ENCODE measurements around the gene PPARGC1A. TPM values are rescaled to one million over a fixed set of nuclear protein-coding genes. Genes with fewer than 3 reads are reported as not detected.
A peak's percentile ranks its signal among the peaks of the same experiment; 100 is the strongest.

The PPARGC1A gene
- polyA plus RNA-seq: not detected

GRCh38 chr4:23889814-23890341, at the start of gene PPARGC1A:
Gene PPARGC1A, minus strand, starts transcription at chr4:23890047. Its CDS starts 90 bp downstream, at chr4:23889957.
- no peak within 1 kb of the TSS for H3K27ac Mint-ChIP-seq
- peaks cover 1 to 8% of the 10 kb centered on the region in 2 donors for H3K4me1 Mint-ChIP-seq
- H3K27me3 Mint-ChIP-seq (ENCODE audit: low read depth in 3 of 3): peaks cover 0 to 2% (median 2%) of the 10 kb centered on the region in 3 donors
- H3K36me3 Mint-ChIP-seq: peaks cover 0 to 5% (median 0%) of the 10 kb centered on the region in 3 donors
- H3K4me3 Mint-ChIP-seq: peak within 1 kb of the TSS in 1 of 5 donors; percentile 17
- DNase-seq: no peak
- H3K9me3 Mint-ChIP-seq: peaks cover 3 to 16% (median 4%) of the 10 kb centered on the region in 6 donors

DNA sequence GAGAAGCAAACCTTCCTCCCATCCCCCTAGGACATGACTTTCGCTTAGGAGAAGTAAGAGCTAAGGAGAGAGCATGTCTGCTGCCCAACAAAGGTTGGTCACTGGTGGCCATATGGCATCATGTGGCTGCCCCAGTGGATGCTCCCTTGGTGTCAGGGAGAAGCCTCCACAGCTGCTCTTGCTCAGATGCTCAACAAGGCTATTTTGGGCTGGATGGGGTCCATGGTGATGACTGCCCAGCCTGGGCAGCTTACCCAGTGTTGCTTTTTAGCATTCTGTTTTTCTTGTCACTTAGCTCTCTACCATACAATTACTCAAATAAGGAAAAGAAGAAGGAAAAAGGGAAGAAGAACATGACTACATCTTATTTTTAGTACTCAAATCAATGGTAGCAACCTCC, 48.9 kb upstream of the PPARGC1A start:
- Mint-ChIP-seq H3K9me3 (peaks cover 0 to 26% (median 6%) of the 10 kb centered on the region in 6 donors), H3K4me1 (no peaks in the 10 kb centered on the region), H3K27me3 (ENCODE audit: low read depth in 3 of 3) (peaks cover 0 to under 1% (median 0%) of the 10 kb centered on the region in 3 donors), H3K4me3 (no peak overlapping the region), H3K27ac (no peak overlapping the region), H3K36me3 (no peaks in the 10 kb centered on the region)
- DNase-seq: no peak

GRCh38 chr4:23937173-23937572, 47.3 kb upstream of the PPARGC1A start:
- Mint-ChIP-seq H3K9me3 (peaks cover 0 to 23% (median 6%) of the 10 kb centered on the region in 6 donors), H3K36me3 (no peaks in the 10 kb centered on the region), H3K27ac (no peak overlapping the region), H3K27me3 (ENCODE audit: low read depth in 3 of 3) (peaks cover 0 to 1% (median 0%) of the 10 kb centered on the region in 3 donors), H3K4me3 (no peak overlapping the region), H3K4me1 (no peaks in the 10 kb centered on the region)
- no peak for DNase-seq

- H3K27ac Mint-ChIP-seq: no peak overlapping the region
- H3K36me3 Mint-ChIP-seq: no peaks in the 10 kb centered on the region
- DNase-seq: no peak
- H3K9me3 Mint-ChIP-seq: peaks cover 0 to 20% (median 8%) of the 10 kb centered on the region in 6 donors
- H3K4me3 Mint-ChIP-seq: no peak overlapping the region
- no peaks in the 10 kb centered on the region for H3K4me1 Mint-ChIP-seq
- H3K27me3 Mint-ChIP-seq (ENCODE audit: low read depth in 3 of 3): peaks cover 0 to 1% (median 0%) of the 10 kb centered on the region in 3 donors
These were observed 45.1 kb upstream of the PPARGC1A start for GRCh38 chr4:23934915-23935314.

DNA sequence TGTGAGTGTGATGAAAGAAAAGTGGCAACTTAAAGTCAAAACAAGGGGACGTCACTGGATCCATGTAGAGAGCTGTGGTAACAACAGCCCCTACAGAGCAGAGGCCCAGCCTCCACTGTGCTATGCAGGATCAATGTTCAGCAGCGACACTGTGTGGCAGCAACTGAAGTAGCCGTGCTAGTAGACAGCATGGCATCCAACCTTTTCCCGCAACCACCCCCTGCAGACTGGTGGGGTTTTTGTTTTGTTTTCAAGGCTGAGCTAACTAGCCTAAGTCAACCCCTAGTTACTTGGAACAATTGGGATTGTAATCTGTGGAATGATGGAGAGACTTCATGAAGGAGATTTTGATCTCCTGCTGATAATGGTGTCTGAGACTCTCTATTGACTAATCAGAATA, 44.4 kb upstream of the PPARGC1A start:
- Mint-ChIP-seq H3K36me3 (no peaks in the 10 kb centered on the region), H3K27ac (no peak overlapping the region), H3K9me3 (peaks cover under 1 to 15% (median 8%) of the 10 kb centered on the region in 6 donors), H3K27me3 (ENCODE audit: low read depth in 3 of 3) (peaks cover 0 to 1% (median 0%) of the 10 kb centered on the region in 3 donors), H3K4me1 (no peaks in the 10 kb centered on the region), H3K4me3 (no peak overlapping the region)
- DNase-seq: no peak

GRCh38 chr4:23932901-23933308, 43.1 kb upstream of the PPARGC1A start:
- H3K9me3 Mint-ChIP-seq: peaks cover 2 to 16% (median 7%) of the 10 kb centered on the region in 6 donors
- DNase-seq: no peak
- no peak overlapping the region for H3K27ac Mint-ChIP-seq
- H3K27me3 Mint-ChIP-seq (ENCODE audit: low read depth in 3 of 3): peaks cover 0 to 1% (median 0%) of the 10 kb centered on the region in 3 donors
- H3K4me3 Mint-ChIP-seq: no peak overlapping the region
- no peaks in the 10 kb centered on the region for H3K4me1 Mint-ChIP-seq
- H3K36me3 Mint-ChIP-seq: no peaks in the 10 kb centered on the region

DNA sequence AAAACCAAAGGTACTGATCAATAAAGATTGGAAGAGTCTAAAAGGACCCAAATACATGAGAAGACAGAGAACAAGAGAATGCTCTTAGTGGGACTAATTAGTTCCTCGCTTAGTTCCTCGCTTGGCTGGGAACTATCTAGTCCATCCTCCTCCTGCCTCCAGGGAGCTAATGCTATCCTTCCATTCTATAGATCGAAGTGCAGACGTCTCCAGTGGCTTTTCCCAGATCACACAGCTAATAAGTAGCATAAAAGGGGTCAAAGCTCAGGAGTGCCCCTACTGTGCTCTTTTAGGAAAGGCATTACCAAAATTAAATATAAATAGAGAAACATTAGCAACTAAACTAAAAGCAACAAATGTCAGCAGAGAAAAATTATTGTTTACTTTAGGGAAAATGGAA, 42.3 kb upstream of the PPARGC1A start:
- DNase-seq: no peak
- peaks cover 2 to 16% (median 7%) of the 10 kb centered on the region in 6 donors for H3K9me3 Mint-ChIP-seq
- no peak overlapping the region for H3K27ac Mint-ChIP-seq
- no peaks in the 10 kb centered on the region for H3K4me1 Mint-ChIP-seq
- no peaks in the 10 kb centered on the region for H3K36me3 Mint-ChIP-seq
- no peak overlapping the region for H3K4me3 Mint-ChIP-seq
- H3K27me3 Mint-ChIP-seq (ENCODE audit: low read depth in 3 of 3): peaks cover 0 to 1% (median 0%) of the 10 kb centered on the region in 3 donors

GRCh38 chr4:23931489-23931830, 41.6 kb upstream of the PPARGC1A start:
- Mint-ChIP-seq H3K4me3 (no peak overlapping the region), H3K27me3 (ENCODE audit: low read depth in 3 of 3) (peaks cover 0 to 1% (median 0%) of the 10 kb centered on the region in 3 donors)

DNA sequence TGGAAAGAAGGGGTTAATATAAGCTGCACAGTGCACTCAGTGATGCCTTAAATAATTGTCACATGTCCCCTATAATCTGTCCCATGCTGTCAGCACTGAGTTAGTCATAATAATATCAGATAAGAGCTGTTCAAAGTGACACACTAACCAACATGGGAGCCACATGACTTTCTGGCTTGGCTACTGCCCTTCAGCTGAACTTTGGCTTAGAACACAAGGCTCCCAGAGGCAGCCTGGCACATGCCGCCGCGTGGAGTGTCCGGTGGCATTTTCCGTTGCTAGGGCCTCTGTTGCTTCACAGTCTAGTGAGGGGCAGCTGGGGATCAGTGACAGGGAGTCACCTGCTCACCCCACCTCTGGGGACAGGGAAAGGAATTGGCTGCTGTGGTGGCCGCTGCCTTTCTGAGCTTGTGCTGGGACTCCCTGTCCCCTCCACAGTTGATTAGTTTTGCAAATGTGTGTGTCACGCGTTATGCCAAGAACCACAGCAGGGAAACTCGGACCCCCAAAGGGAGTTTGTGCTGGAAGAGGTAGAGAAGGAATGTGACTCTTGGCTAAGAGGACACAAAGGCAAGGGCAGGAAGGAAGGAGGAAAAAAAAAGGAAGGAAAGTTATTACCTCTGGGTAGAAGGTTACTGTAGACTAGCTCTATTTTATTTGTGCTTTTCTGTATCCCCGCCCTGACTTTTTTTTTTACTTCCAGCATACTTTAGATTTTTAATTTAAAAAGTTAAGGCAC, 41.1 kb upstream of the PPARGC1A start:
- H3K9me3 Mint-ChIP-seq: peaks cover 4 to 13% (median 9%) of the 10 kb centered on the region in 6 donors
- no peaks in the 10 kb centered on the region for H3K4me1 Mint-ChIP-seq
- H3K27ac Mint-ChIP-seq: no peak overlapping the region
- H3K4me3 Mint-ChIP-seq: no peak overlapping the region
- no peaks in the 10 kb centered on the region for H3K36me3 Mint-ChIP-seq
- no peak for DNase-seq
- peaks cover 0 to 1% (median under 1%) of the 10 kb centered on the region in 3 donors for H3K27me3 Mint-ChIP-seq (ENCODE audit: low read depth in 3 of 3)

More at GRCh38 chr4:23931489-23931830, 41.6 kb upstream of the PPARGC1A start:
- Mint-ChIP-seq H3K4me1 (no peaks in the 10 kb centered on the region), H3K27ac (no peak overlapping the region), H3K9me3 (peaks cover 2 to 16% (median 8%) of the 10 kb centered on the region in 6 donors), H3K36me3 (no peaks in the 10 kb centered on the region)
- DNase-seq: no peak

- H3K9me3 Mint-ChIP-seq: peaks cover 8 to 18% (median 12%) of the 10 kb centered on the region in 6 donors
- H3K4me3 Mint-ChIP-seq: no peak overlapping the region
- no peak overlapping the region for H3K27ac Mint-ChIP-seq
- H3K27me3 Mint-ChIP-seq (ENCODE audit: low read depth in 3 of 3): peaks cover 0 to 1% (median 1%) of the 10 kb centered on the region in 3 donors
- H3K36me3 Mint-ChIP-seq: no peaks in the 10 kb centered on the region
- DNase-seq: no peak
- no peaks in the 10 kb centered on the region for H3K4me1 Mint-ChIP-seq
These were observed 39.4 kb upstream of the PPARGC1A start for GRCh38 chr4:23929248-23929647.

DNA sequence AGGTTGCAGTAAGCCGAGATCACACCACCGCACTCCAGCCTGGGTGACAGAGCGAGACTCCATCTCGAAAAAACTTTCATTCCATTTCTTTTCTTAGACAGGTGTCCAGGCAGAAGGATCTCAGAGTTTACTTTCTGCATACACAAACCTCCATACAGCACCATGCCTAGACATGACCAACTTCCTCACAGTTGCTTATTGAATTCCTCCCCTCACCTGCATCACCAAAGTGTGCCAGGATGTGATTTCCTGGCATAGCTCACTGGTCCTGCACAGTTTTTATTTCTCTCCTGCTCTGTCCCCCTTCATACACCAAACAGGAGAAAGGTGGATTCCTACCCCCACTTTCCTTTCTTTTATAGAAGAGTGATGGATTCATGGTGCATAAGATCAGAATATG, 34.7 kb upstream of the PPARGC1A start:
- H3K27ac Mint-ChIP-seq: no peak overlapping the region
- peaks cover 2 to 4% (median 2%) of the 10 kb centered on the region in 3 donors for H3K27me3 Mint-ChIP-seq (ENCODE audit: low read depth in 3 of 3)
- H3K9me3 Mint-ChIP-seq: peaks cover 6 to 24% (median 11%) of the 10 kb centered on the region in 6 donors
- H3K4me3 Mint-ChIP-seq: no peak overlapping the region
- no peaks in the 10 kb centered on the region for H3K4me1 Mint-ChIP-seq
- no peaks in the 10 kb centered on the region for H3K36me3 Mint-ChIP-seq
- no peak for DNase-seq

DNA sequence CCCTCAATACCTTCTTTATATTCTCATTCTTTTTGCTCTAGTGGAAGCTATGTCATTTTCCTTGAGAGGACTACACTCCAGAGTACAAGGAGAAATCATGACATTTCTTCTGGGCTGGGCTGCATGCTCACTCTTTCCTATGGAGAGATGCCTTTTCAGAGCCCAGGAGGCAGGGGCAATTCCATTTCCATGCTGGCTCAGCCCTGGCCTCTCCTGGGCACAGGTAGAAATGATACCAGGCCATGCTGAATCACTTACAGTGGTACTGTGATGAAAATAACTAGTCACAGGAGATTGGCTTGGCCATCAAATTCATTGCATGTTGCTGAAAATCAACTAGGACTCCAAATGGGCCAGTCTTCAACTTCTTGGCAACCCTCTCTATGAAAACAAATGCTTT, 34.0 kb upstream of the PPARGC1A start:
- no peaks in the 10 kb centered on the region for H3K4me1 Mint-ChIP-seq
- no peaks in the 10 kb centered on the region for H3K36me3 Mint-ChIP-seq
- H3K27me3 Mint-ChIP-seq (ENCODE audit: low read depth in 3 of 3): peaks cover 2 to 4% (median 2%) of the 10 kb centered on the region in 3 donors
- H3K9me3 Mint-ChIP-seq: peaks cover 6 to 24% (median 11%) of the 10 kb centered on the region in 6 donors
- no peak overlapping the region for H3K4me3 Mint-ChIP-seq
- no peak for DNase-seq
- no peak overlapping the region for H3K27ac Mint-ChIP-seq

DNA sequence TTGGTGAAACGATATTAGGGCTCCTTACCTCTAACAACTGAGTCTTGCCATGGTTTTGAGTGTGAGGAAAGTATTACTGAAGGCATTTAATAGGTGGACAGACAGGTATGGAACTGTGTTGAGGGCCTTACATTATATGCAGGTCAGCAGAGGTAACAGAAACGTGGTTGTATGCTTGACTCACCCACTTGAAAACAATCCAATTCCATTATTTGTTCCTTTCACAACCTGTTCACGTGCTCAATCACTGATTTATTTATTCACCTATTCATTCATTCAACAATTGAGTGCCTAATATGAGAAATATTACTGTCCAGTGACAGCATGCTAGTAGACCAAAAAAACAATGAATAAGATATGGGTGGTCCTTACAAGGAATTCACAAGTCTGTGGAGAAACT, 33.3 kb upstream of the PPARGC1A start:
- H3K4me3 Mint-ChIP-seq: no peak overlapping the region
- no peaks in the 10 kb centered on the region for H3K4me1 Mint-ChIP-seq
- H3K36me3 Mint-ChIP-seq: no peaks in the 10 kb centered on the region
- H3K9me3 Mint-ChIP-seq: peaks cover 6 to 22% (median 11%) of the 10 kb centered on the region in 6 donors
- no peak for DNase-seq
- peaks cover 2 to 4% (median 2%) of the 10 kb centered on the region in 3 donors for H3K27me3 Mint-ChIP-seq (ENCODE audit: low read depth in 3 of 3)
- H3K27ac Mint-ChIP-seq: peak overlapping the region in 1 of 6 donors; percentile 8

DNA sequence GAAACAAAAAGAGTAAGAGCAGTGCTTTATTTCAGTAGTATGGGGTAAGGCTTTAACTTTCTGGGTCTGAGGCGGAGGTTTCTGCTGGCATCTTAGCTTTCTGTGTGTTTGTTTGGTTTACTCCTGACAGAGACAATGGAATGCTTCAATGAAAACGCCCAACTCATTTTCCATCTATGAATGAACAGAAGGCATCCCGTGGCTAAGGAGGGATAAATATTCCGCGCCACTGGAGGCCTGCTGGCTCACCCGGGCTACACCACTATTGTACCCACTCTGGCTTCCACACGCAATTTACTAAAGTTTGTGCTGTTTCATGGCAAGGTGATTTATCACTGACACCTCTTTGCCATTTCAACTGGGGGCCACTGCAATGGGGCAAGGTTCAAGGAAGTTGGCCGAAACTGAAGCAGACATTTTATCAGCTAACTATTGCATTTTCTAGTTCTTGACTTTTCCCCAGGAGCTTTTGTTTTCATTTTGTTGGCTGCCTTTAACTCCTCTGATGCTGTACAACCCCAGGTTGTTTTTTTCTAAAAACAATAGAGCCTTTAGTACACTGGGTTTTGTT, 32.8 kb upstream of the PPARGC1A start:
- H3K27ac Mint-ChIP-seq: no peak overlapping the region
- H3K4me1 Mint-ChIP-seq: no peaks in the 10 kb centered on the region
- peaks cover 2 to 4% (median 2%) of the 10 kb centered on the region in 3 donors for H3K27me3 Mint-ChIP-seq (ENCODE audit: low read depth in 3 of 3)
- H3K36me3 Mint-ChIP-seq: no peaks in the 10 kb centered on the region
- no peak for DNase-seq
- H3K4me3 Mint-ChIP-seq: no peak overlapping the region
- peaks cover 6 to 22% (median 11%) of the 10 kb centered on the region in 6 donors for H3K9me3 Mint-ChIP-seq
